H1 (cell line): ENCODE data around the gene MELTF.

ENCODE experiments used
- CEBPB ChIP-seq: IDR thresholded peaks from 2 replicates; pipeline ENCODE4 v1.6.1; 2012; ENCODE audit warnings: low read depth, low read length
- CREB1 ChIP-seq: IDR thresholded peaks from 2 replicates; pipeline ENCODE4 v1.6.1; 2012; ENCODE audit warnings: inconsistent platforms
- CTCF ChIP-seq, 3 experiments: IDR thresholded peaks; 1 replicate in 2 of 3; 2 replicates in 1 of 3; pipeline versions ENCODE4 v1.5.1 to v1.6.1; 2011; ENCODE audit warnings: low read length in 3 of 3, mild to moderate bottlenecking in 3 of 3, inconsistent platforms in 2 of 3, low read depth in 1 of 3, moderate library complexity in 1 of 3; ENCODE audit not compliant: insufficient read depth in 1 of 3; ENCODE audit errors: control extremely low read depth in 1 of 3
- NRF1 ChIP-seq: IDR thresholded peaks from 2 replicates; pipeline ENCODE4 v1.6.1; 2011; ENCODE audit warnings: mild to moderate bottlenecking, low read depth, low read length, improper control_type of control experiment
- POLR2A ChIP-seq, 2 experiments: IDR thresholded peaks; 1 replicate in 1 of 2; 2 replicates in 1 of 2; pipeline ENCODE4 v1.6.1; 2011; ENCODE audit warnings: low read depth in 2 of 2, low read length in 2 of 2, mild to moderate bottlenecking in 2 of 2; ENCODE audit errors: control extremely low read depth in 1 of 2
- POLR2AphosphoS5 ChIP-seq: IDR thresholded peaks from 2 replicates; pipeline ENCODE4 v1.6.1; 2011; ENCODE audit warnings: low read depth, low read length
- RAD21 ChIP-seq, 2 experiments: IDR thresholded peaks in 1 of 2; conservative IDR thresholded peaks in 1 of 2; 2 replicates each; pipeline ENCODE4 v1.6.1; 2011; ENCODE audit warnings: low read depth in 2 of 2, low read length in 2 of 2, improper control_type of control experiment in 1 of 2, inconsistent platforms in 1 of 2, mild to moderate bottlenecking in 1 of 2, moderate library complexity in 1 of 2
- SAP30 ChIP-seq: fragments of 300-600 bp; sonication (generic); IDR thresholded peaks from 2 replicates; pipeline ENCODE4 v1.7.1; 2012; ENCODE audit warnings: low read length, moderate library complexity, mild to moderate bottlenecking, inconsistent platforms; ENCODE audit not compliant: insufficient read depth, insufficient replicate concordance
- SP2 ChIP-seq: IDR thresholded peaks from 2 replicates; pipeline ENCODE4 v1.6.1; 2012; ENCODE audit warnings: mild to moderate bottlenecking, low read length, inconsistent platforms
- TAF1 ChIP-seq: IDR thresholded peaks from 2 replicates; pipeline ENCODE4 v1.6.1; 2011; ENCODE audit warnings: mild to moderate bottlenecking, low read depth, low read length
- USF2 ChIP-seq: IDR thresholded peaks from 2 replicates; pipeline ENCODE4 v1.6.1; 2011; ENCODE audit warnings: low read length, improper control_type of control experiment
- ZNF274 ChIP-seq: IDR thresholded peaks from 2 replicates; pipeline ENCODE4 v1.7.0; 2012; ENCODE audit warnings: low read length, borderline replicate concordance; ENCODE audit errors: extremely low read depth

GRCh38 chr3:196954832-196955231 lies 74.8 kb downstream of the MELTF start:
- no peak for TF ChIP-seq POLR2AphosphoS5
- TF ChIP-seq CTCF (IDR thresholded peaks at IDR 0.05; ENCODE audit: control extremely low read depth in 1 of 3, insufficient read depth in 1 of 3, low read depth in 1 of 3, low read length in 3 of 3), result no peak
- no peak for TF ChIP-seq SP2
- TF ChIP-seq USF2, result no peak
- TF ChIP-seq NRF1, result no peak
- no peak for TF ChIP-seq SAP30
- TF ChIP-seq CEBPB, result no peak
- TF ChIP-seq TAF1, result no peak
- no peak for TF ChIP-seq CREB1
- TF ChIP-seq POLR2A (IDR thresholded peaks at IDR 0.05; ENCODE audit: control extremely low read depth in 1 of 2, low read depth in 2 of 2, low read length in 2 of 2), result no peak
- TF ChIP-seq ZNF274, result no peak
- no peak for TF ChIP-seq RAD21 (IDR thresholded peaks at IDR 0.05 in 1 of 2, conservative IDR thresholded peaks at IDR 0.05 in 1 of 2; ENCODE audit: low read depth in 2 of 2, low read length in 2 of 2)
